ENCODE results near the gene TMEM178B.

DNA sequence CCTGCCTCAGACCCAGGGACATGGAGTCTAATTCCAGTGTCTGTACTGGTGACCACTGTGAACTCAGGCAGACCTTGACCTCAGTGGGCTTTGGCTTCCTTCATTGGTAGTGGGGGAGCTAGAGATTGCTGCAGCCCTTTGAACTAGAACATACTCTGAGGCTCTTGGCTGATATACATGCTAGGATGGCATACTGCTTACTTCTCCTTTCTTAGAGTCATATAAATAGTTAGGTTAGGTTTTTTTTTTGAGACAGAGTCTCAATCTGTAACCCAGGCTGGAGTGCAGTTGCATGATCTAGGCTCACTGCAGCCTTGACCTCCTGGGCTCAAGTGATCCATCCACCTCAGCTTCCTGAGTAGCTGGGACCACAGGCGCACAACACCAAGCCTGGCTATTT, 49.7 kb downstream of the TMEM178B start:
- TF ChIP-seq, protein P1, sequence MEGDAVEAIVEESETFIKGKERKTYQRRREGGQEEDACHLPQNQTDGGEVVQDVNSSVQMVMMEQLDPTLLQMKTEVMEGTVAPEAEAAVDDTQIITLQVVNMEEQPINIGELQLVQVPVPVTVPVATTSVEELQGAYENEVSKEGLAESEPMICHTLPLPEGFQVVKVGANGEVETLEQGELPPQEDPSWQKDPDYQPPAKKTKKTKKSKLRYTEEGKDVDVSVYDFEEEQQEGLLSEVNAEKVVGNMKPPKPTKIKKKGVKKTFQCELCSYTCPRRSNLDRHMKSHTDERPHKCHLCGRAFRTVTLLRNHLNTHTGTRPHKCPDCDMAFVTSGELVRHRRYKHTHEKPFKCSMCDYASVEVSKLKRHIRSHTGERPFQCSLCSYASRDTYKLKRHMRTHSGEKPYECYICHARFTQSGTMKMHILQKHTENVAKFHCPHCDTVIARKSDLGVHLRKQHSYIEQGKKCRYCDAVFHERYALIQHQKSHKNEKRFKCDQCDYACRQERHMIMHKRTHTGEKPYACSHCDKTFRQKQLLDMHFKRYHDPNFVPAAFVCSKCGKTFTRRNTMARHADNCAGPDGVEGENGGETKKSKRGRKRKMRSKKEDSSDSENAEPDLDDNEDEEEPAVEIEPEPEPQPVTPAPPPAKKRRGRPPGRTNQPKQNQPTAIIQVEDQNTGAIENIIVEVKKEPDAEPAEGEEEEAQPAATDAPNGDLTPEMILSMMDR (IDR thresholded peaks at IDR 0.05), result no peak
- no peak for TF ChIP-seq NFIC (IDR thresholded peaks at IDR 0.05; ENCODE audit: borderline replicate concordance)

Measured in SK-N-SH (cell line).